Body of pancreas (tissue), 4 donors: ENCODE measurements around the gene MKNK2.

Experiments used
- CTCF ChIP-seq, 7 experiments: fragments of 450-650 bp in 4 of 7; fragments of 200-600 bp in 3 of 7; sonication (generic) in 3 of 7; IDR thresholded peaks; one replicate each; pipeline ENCODE4 v1.5.1; 2016 to 2019; ENCODE audit warnings: antibody characterized with exemption in 7 of 7
- POLR2A ChIP-seq, 3 donors: fragments of 450-650 bp; IDR thresholded peaks; one replicate each; pipeline ENCODE4 v1.6.1; 2016; ENCODE audit warnings: antibody characterized with exemption in 3 of 3, mild to moderate bottlenecking in 2 of 3

GRCh38 chr19:2034729-2035589 is 16.1 kb downstream of the MKNK2 start:
- no peak for TF ChIP-seq POLR2A (IDR thresholded peaks at IDR 0.05)
- TF ChIP-seq CTCF (IDR thresholded peaks at IDR 0.05), result no peak
